ENCODE results near the gene S100A10.

- TF ChIP-seq RARB (CRISPR knock-in tag; IDR thresholded peaks at IDR 0.05) (no peak), ZFP3 (CRISPR knock-in tag; IDR thresholded peaks at IDR 0.05) (no peak), ARNTL (CRISPR knock-in tag; IDR thresholded peaks at IDR 0.05; ENCODE audit: borderline replicate concordance, low read depth) (no peak), CSDC2 (CRISPR knock-in tag; IDR thresholded peaks at IDR 0.05) (no peak), GLIS3 (CRISPR knock-in tag; IDR thresholded peaks at IDR 0.05) (no peak), ZFP30 (CRISPR knock-in tag; IDR thresholded peaks at IDR 0.05) (no peak), PATZ1 (CRISPR knock-in tag; IDR thresholded peaks at IDR 0.05; ENCODE audit: borderline replicate concordance) (no peak), SNAI2 (CRISPR knock-in tag; IDR thresholded peaks at IDR 0.05) (no peak)
Observed at GRCh38 chr1:151934048-151934493, 59.6 kb downstream of the S100A10 start.
